ENCODE measurements around the gene BPGM. TPM values are rescaled to one million over a fixed set of nuclear protein-coding genes. Genes with fewer than 3 reads are reported as not detected.

The BPGM gene
- total and polyA plus RNA-seq, 2 donors from 2014 or later, result 21.2 to 53.5 TPM

GRCh38 chr7:134726581-134726980 is 79.9 kb downstream of the BPGM start:
- DNase-seq (no peak), FAIRE-seq (no peak)
- TF ChIP-seq, protein P1, sequence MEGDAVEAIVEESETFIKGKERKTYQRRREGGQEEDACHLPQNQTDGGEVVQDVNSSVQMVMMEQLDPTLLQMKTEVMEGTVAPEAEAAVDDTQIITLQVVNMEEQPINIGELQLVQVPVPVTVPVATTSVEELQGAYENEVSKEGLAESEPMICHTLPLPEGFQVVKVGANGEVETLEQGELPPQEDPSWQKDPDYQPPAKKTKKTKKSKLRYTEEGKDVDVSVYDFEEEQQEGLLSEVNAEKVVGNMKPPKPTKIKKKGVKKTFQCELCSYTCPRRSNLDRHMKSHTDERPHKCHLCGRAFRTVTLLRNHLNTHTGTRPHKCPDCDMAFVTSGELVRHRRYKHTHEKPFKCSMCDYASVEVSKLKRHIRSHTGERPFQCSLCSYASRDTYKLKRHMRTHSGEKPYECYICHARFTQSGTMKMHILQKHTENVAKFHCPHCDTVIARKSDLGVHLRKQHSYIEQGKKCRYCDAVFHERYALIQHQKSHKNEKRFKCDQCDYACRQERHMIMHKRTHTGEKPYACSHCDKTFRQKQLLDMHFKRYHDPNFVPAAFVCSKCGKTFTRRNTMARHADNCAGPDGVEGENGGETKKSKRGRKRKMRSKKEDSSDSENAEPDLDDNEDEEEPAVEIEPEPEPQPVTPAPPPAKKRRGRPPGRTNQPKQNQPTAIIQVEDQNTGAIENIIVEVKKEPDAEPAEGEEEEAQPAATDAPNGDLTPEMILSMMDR (IDR thresholded peaks at IDR 0.05; ENCODE audit: borderline replicate concordance, extremely low read depth, insufficient read depth), result no peak
- H3K27me3 ChIP-seq (ENCODE audit: control insufficient read depth, insufficient read depth, low read length), result no peaks in the 10 kb centered on the region
- H3K36me3 ChIP-seq (ENCODE audit: control insufficient read depth in 2 of 3, insufficient read depth in 3 of 3, low read length in 3 of 3), result no peaks in the 10 kb centered on the region
- intact Hi-C loops (cut with DNase I), result no loop called here
- peaks cover 0 to 4% (median 0%) of the 10 kb centered on the region in 3 donors for H3K4me1 ChIP-seq (ENCODE audit: control insufficient read depth in 2 of 3, insufficient read depth in 2 of 3, low read depth in 1 of 3, low read length in 3 of 3)
- no peak overlapping the region for H3K27ac ChIP-seq (ENCODE audit: low read depth in 2 of 2, low read length in 2 of 2)
- no peak overlapping the region for H3K4me3 ChIP-seq (ENCODE audit: low read length in 3 of 3)
- H3K9ac ChIP-seq (ENCODE audit: low read length in 3 of 3), result no peak overlapping the region
- H3K9me3 ChIP-seq (ENCODE audit: control insufficient read depth in 2 of 3, insufficient read depth in 1 of 3, low read length in 3 of 3), result no peaks in the 10 kb centered on the region

GRCh38 chr7:134727711-134728110 is 81.1 kb downstream of the BPGM start:
- Histone ChIP-seq H3K9me3 (ENCODE audit: control insufficient read depth in 2 of 3, insufficient read depth in 1 of 3, low read length in 3 of 3) (no peaks in the 10 kb centered on the region), H3K27ac (ENCODE audit: low read depth in 2 of 2, low read length in 2 of 2) (no peak overlapping the region), H3K9ac (ENCODE audit: low read length in 3 of 3) (no peak overlapping the region), H3K4me3 (ENCODE audit: low read length in 3 of 3) (no peak overlapping the region), H3K36me3 (ENCODE audit: control insufficient read depth in 2 of 3, insufficient read depth in 3 of 3, low read length in 3 of 3) (no peaks in the 10 kb centered on the region), H3K27me3 (ENCODE audit: control insufficient read depth, insufficient read depth, low read length) (no peaks in the 10 kb centered on the region), H3K4me1 (ENCODE audit: control insufficient read depth in 2 of 3, insufficient read depth in 2 of 3, low read depth in 1 of 3, low read length in 3 of 3) (peaks cover 0 to 4% (median 0%) of the 10 kb centered on the region in 3 donors)
- FAIRE-seq (no peak), DNase-seq (no peak)
- intact Hi-C loops (cut with DNase I), result no loop called here
- TF ChIP-seq, protein P1 (IDR thresholded peaks at IDR 0.05; ENCODE audit: borderline replicate concordance, extremely low read depth, insufficient read depth), result no peak

Other genes with a start within 250 kb of the BPGM start
- 93.8 TPM for gene AKR1B1, start 187.8 kb upstream of the BPGM start, total RNA-seq
- 183 TPM for gene AKR1B1, start 187.8 kb upstream of the BPGM start, polyA plus RNA-seq (ENCODE audit: insufficient read depth, low read depth, low replicate concordance)
- 1.8 TPM for gene AKR1B10, start 119.3 kb upstream of the BPGM start, total RNA-seq
- gene AKR1B10, start 119.3 kb upstream of the BPGM start, polyA plus RNA-seq (ENCODE audit: insufficient read depth, low read depth, low replicate concordance), result 2.2 TPM
- gene AKR1B15, start 97.7 kb upstream of the BPGM start, total RNA-seq, result not detected
- not detected for gene AKR1B15, start 97.7 kb upstream of the BPGM start, polyA plus RNA-seq (ENCODE audit: insufficient read depth, low read depth, low replicate concordance)
- 218 TPM for gene CALD1, start 132.8 kb downstream of the BPGM start, total RNA-seq
- gene CALD1, start 132.8 kb downstream of the BPGM start, polyA plus RNA-seq (ENCODE audit: insufficient read depth, low read depth, low replicate concordance), result 72.7 TPM